SU-DHL-6 (cell line): ENCODE measurements around the gene SEH1L.

Experiments used
- H2AFZ ChIP-seq: fragments of 200-600 bp; sonication (generic); 2 replicates; pipeline ENCODE4 v1.6.1; 2014; ENCODE audit warnings: low read depth, mild to moderate bottlenecking, moderate library complexity, mixed read lengths, antibody characterized with exemption, low read length; ENCODE audit not compliant: severe bottlenecking
- H3F3A ChIP-seq: fragments of 200-600 bp; shearing (Covaris generic); 2 replicates; pipeline ENCODE4 v1.6.0; 2016; ENCODE audit warnings: antibody characterized with exemption, mild to moderate bottlenecking; ENCODE audit not compliant: insufficient read depth
- H3K27ac ChIP-seq: fragments of 200-600 bp; sonication (generic); 2 replicates; pipeline ENCODE4 v1.5.1; 2016; ENCODE audit warnings: low read depth, mild to moderate bottlenecking, low read length, moderate library complexity, mixed read lengths
- H3K27me3 ChIP-seq: fragments of 200-600 bp; sonication (generic), shearing (Covaris generic); 2 replicates; pipeline ENCODE4 v1.6.0; 2014; ENCODE audit warnings: mild to moderate bottlenecking, low read length
- H3K36me3 ChIP-seq: fragments of 200-600 bp; sonication (generic); 2 replicates; pipeline ENCODE4 v1.6.1; 2014; ENCODE audit warnings: mild to moderate bottlenecking, low read length, mixed read lengths
- H3K4me2 ChIP-seq: fragments of 300-600, 200-600 bp; shearing (Covaris generic), sonication (generic); 2 replicates; pipeline ENCODE4 v1.6.0; 2014; ENCODE audit warnings: low read length, low read depth, mild to moderate bottlenecking; ENCODE audit not compliant: poor library complexity, severe bottlenecking
- H3K4me3 ChIP-seq: fragments of 200-600 bp; sonication (generic); 2 replicates; pipeline ENCODE4 v1.5.1; 2014; ENCODE audit warnings: antibody characterized with exemption, low read length, mild to moderate bottlenecking, mixed read lengths; ENCODE audit not compliant: insufficient read depth, poor library complexity, severe bottlenecking
- H3K79me2 ChIP-seq: fragments of 200-600 bp; sonication (generic); 2 replicates; pipeline ENCODE4 v1.6.1; 2014; ENCODE audit warnings: mild to moderate bottlenecking, low read length, moderate library complexity; ENCODE audit not compliant: insufficient read depth
- H3K9ac ChIP-seq: fragments of 200-600 bp; sonication (generic); 2 replicates; pipeline ENCODE4 v1.7.0; 2014; ENCODE audit warnings: mild to moderate bottlenecking, low read length
- H3K9me2 ChIP-seq: fragments of 200-600 bp; sonication (generic); replicated peaks from 2 replicates; pipeline ENCODE4 v1.6.1; 2014; ENCODE audit warnings: low read length; ENCODE audit not compliant: insufficient read depth
- H3K9me3 ChIP-seq: fragments of 200-600 bp; sonication (generic); 2 replicates; pipeline ENCODE4 v1.6.1; 2014; ENCODE audit warnings: low read length, mixed read lengths; ENCODE audit not compliant: insufficient read depth
- H4K20me1 ChIP-seq: fragments of 200-600 bp; sonication (generic); 2 replicates; pipeline ENCODE4 v1.6.1; 2014; ENCODE audit warnings: low read depth, mild to moderate bottlenecking, antibody characterized with exemption, low read length, moderate library complexity, mixed read lengths
- CTCF ChIP-seq: fragments of 200-600 bp; sonication (generic); IDR thresholded peaks from one replicate; pipeline ENCODE4 v1.5.1; 2017; ENCODE audit warnings: antibody characterized with exemption, mild to moderate bottlenecking, low read length, moderate library complexity; ENCODE audit not compliant: insufficient read depth, poor library complexity, severe bottlenecking
- EZH2phosphoT487 ChIP-seq: fragments of 200-600 bp; sonication (generic), shearing (Covaris generic); conservative IDR thresholded peaks from 2 replicates; pipeline ENCODE4 v1.6.1; 2018; ENCODE audit warnings: mild to moderate bottlenecking, antibody characterized with exemption, low read length, moderate library complexity, mixed read lengths

Gene SEH1L

DNA sequence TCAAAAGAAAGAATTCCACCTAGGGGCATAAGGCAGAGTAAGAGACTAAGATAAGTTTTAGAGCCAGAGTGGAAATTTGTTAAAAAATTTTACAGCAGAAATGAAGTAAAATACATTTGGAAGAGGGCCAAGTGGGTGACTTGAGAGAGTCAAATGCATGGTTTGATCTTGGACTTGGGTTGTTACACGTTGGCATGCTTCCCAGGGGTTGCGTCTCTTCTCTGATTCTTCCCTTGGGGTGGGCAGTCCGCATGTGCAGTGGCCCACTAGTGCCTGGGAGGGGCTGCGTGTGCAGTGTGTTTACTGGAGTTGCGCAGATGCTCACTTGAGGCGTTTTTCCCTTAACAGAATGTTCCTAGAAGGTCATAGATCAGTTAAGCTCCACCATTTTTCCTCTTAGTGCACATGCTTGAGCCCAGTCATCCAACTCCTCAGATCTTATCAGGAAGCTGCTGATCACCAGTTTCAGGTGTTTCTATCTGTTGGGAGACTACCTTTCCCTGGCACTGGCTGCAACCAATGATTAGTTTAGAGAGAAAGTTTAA lies 13.1 kb downstream of the SEH1L start:
- Histone ChIP-seq H3K36me3 (peaks cover 17% of the 10 kb centered on the region), H4K20me1 (no peaks in the 10 kb centered on the region), H3K27me3 (no peaks in the 10 kb centered on the region)

GRCh38 chr18:12963069-12963468 lies 15.3 kb downstream of the SEH1L start:
- Histone ChIP-seq H3K9me2 (no peaks in the 10 kb centered on the region), H3F3A (no peaks in the 10 kb centered on the region), H3K79me2 (peaks cover 38% of the 10 kb centered on the region), H3K9ac (no peak overlapping the region), H3K4me2 (no peak overlapping the region), H3K36me3 (peaks cover 17% of the 10 kb centered on the region), H3K4me3 (no peak overlapping the region), H3K27me3 (no peaks in the 10 kb centered on the region), H3K9me3 (no peaks in the 10 kb centered on the region), H3K27ac (no peak overlapping the region), H4K20me1 (no peaks in the 10 kb centered on the region), H2AFZ (no peak overlapping the region)
- no peak for TF ChIP-seq CTCF
- no peak for TF ChIP-seq EZH2phosphoT487

More for the DNA sequence above, 13.1 kb downstream of the SEH1L start:
- H3K9me3 ChIP-seq = no peaks in the 10 kb centered on the region
- no peak overlapping the region for H2AFZ ChIP-seq
- H3F3A ChIP-seq = no peaks in the 10 kb centered on the region
- H3K27ac ChIP-seq = no peak overlapping the region
- no peak for TF ChIP-seq CTCF
- TF ChIP-seq EZH2phosphoT487 = no peak
- H3K79me2 ChIP-seq = peaks cover 35% of the 10 kb centered on the region
- H3K9me2 ChIP-seq = no peaks in the 10 kb centered on the region
- H3K4me3 ChIP-seq = no peak overlapping the region
- H3K9ac ChIP-seq = no peak overlapping the region
- H3K4me2 ChIP-seq = no peak overlapping the region

DNA sequence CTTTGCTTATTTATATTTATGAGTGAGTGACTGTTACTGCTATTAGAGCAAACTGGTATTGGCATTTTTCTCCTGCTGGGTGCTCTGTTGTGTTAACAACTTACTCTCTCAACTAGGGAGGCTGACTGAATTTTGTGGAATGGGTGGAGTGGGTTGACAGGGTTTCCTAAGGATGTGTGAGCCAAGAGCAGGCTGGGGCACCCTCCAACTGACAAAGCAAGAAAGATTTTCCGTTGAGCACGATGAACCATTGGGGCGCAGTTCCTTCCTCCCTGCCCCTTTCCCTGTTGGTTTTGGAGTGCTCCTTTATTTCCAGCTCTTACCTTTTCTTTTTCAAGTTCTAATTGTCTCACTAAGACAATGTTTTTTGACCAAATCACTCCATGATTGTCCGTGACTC lies 20.3 kb downstream of the SEH1L start:
- Histone ChIP-seq H3K27me3 (no peaks in the 10 kb centered on the region), H3K36me3 (peaks cover 17% of the 10 kb centered on the region; the same call in 1 of the 2 replicates), H2AFZ (no peak overlapping the region), H4K20me1 (no peaks in the 10 kb centered on the region), H3F3A (no peaks in the 10 kb centered on the region), H3K4me3 (no peak overlapping the region), H3K9me3 (no peaks in the 10 kb centered on the region), H3K4me2 (no peak overlapping the region), H3K9me2 (no peaks in the 10 kb centered on the region), H3K27ac (no peak overlapping the region), H3K79me2 (peaks cover 3% of the 10 kb centered on the region; the same call in 1 of the 2 replicates), H3K9ac (no peak overlapping the region)
- no peak for TF ChIP-seq CTCF
- no peak for TF ChIP-seq EZH2phosphoT487
